GM12873 (cell line): ENCODE data around the gene SPATS2L.

Experiments used
- CTCF ChIP-seq: IDR thresholded peaks from 2 replicates; pipeline ENCODE4 v1.5.1; 2012; ENCODE audit warnings: low read depth, mild to moderate bottlenecking, moderate library complexity, low read length, control low read depth; ENCODE audit not compliant: insufficient read depth; ENCODE audit errors: missing control alignments

The SPATS2L gene

DNA sequence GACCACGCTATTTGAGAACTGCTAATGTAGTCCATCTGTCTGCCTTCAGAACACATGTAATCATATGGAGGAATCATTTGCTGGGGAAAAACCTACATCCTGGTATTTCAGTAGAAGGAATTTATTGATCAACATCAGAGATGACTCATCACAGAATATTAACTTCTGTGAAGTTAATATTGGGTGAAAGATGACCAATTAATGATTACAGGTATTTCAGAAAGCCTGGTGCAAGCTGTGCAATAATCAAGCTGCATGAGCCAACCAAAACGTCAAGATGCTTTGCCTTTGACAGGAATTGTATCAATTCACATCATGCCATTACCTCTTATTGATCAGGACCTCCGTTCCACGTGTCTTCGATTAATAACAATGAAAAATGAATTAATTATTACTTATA, 9.4 kb upstream of the SPATS2L start:
- no peak for TF ChIP-seq CTCF

- no peak for TF ChIP-seq CTCF
Observed at GRCh38 chr2:200297989-200298388, 8.5 kb upstream of the SPATS2L start.

DNA sequence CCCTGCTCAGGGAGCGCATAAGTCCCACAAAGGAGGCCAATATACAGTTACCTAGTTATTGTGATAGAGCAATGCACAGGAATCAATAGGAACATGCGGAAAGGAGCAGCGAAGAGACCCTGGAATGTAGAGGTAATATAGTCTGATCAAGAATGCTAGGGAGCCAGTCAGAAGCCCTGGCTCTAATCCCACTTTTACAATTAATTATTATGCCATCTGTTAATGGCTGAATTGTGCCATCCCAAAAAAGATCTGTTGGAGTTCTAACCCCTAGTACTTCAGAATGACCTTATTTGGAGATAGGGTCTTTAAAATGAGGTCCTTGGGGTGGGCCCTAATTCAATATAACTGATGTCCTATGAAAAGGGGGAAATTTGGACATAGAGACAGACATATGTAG, 7.7 kb upstream of the SPATS2L start:
- TF ChIP-seq CTCF, result no peak

DNA sequence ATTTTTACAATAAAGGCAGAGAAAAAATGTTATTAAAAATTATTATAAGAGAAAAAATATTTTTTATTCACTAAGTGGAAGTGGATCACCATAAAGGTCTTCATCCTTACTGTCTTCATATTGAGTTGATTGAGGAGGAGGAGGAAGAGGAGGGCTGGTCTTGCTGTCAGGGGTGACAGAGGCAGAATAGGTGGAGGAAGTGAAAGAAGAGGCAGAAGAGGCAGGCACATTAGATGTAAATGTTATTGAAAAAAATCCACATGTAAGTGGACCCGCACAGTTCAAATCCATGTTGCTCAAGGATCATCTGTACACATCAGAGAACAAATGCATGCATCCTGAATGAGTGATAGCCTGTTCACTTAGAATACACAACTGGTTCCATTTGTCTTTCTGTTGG, 6.4 kb upstream of the SPATS2L start:
- TF ChIP-seq CTCF, result no peak

GRCh38 chr2:200300638-200301314, 5.7 kb upstream of the SPATS2L start:
- no peak for TF ChIP-seq CTCF

GRCh38 chr2:200301953-200302858, 4.3 kb upstream of the SPATS2L start:
- TF ChIP-seq CTCF, result no peak

DNA sequence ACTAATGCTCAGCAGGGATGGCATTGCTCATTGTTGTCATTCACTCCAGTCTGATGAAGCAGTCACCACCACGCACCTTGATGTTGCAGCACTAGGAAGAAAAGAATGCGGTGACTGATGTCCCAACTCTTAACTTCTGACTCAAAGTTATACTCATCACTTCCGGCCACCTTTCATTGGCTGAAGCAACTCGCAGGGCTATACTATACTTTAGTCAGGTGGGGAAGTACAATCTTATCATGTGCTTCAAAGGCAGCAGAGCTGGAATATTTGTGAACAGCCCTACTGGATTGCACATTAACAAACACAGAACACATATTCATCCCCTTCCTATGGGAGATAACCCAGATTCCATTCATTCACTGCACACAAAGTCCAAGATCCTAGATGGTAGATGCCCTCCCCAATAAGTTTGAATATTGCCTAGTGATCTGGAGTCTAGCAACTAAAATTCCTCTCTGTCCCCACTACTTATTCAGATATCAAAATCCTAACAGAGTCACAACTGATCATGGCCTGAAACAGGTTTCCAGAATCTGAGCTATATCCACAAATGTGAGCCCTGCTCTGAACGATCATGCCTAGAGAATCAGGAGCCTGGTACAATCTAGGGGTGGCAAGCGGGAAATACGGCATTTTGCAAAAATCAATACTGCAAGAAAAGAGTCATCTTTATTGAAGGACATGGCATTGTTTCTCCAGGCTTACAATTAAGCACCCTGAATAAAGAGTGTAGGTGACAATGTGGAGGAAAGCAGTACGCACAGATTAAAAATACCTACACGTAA, 3.4 kb upstream of the SPATS2L start:
- no peak for TF ChIP-seq CTCF
